Measurements from ENCODE around the gene TUFT1.

DNA sequence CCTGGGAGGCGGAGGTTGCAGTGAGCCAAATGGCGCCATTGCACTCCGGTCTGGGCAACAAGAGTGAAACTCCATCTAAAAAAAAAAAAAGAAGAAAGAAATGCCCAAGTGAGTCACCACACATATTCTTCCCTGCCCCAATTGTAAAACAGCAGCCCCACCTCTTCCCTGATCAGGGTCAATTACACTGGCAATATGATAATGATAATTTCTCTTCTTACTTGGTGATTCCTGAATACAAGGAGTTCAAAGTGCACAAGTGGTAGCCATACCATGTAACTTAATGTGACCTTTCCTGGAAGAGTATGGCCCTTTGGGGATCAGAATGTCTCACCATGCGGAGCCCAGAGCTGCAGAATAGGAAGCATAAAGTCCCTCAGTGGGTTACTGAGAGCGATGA is 40.7 kb upstream of the TUFT1 start:
- TF ChIP-seq, protein P1, sequence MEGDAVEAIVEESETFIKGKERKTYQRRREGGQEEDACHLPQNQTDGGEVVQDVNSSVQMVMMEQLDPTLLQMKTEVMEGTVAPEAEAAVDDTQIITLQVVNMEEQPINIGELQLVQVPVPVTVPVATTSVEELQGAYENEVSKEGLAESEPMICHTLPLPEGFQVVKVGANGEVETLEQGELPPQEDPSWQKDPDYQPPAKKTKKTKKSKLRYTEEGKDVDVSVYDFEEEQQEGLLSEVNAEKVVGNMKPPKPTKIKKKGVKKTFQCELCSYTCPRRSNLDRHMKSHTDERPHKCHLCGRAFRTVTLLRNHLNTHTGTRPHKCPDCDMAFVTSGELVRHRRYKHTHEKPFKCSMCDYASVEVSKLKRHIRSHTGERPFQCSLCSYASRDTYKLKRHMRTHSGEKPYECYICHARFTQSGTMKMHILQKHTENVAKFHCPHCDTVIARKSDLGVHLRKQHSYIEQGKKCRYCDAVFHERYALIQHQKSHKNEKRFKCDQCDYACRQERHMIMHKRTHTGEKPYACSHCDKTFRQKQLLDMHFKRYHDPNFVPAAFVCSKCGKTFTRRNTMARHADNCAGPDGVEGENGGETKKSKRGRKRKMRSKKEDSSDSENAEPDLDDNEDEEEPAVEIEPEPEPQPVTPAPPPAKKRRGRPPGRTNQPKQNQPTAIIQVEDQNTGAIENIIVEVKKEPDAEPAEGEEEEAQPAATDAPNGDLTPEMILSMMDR (conservative IDR thresholded peaks at IDR 0.05; ENCODE audit: low read depth, low read length), result no peak
- TF ChIP-seq POLR2A (IDR thresholded peaks at IDR 0.05; ENCODE audit: low read depth, low read length) (no peak), MAZ (IDR thresholded peaks at IDR 0.05; ENCODE audit: borderline replicate concordance, low read depth, low read length) (no peak), SMC3 (IDR thresholded peaks at IDR 0.05; ENCODE audit: low read depth, low read length) (no peak), RFX5 (IDR thresholded peaks at IDR 0.05; ENCODE audit: low read depth, low read length) (no peak)
